Measurements from ENCODE around the gene B3GAT1. TPM values are rescaled to one million over a fixed set of nuclear protein-coding genes. Genes with fewer than 3 reads are reported as not detected.

Gene B3GAT1
- polyA plus RNA-seq, 1 of the 3 experiments (the other 2 are of a cell fraction) = 0.15 TPM

DNA sequence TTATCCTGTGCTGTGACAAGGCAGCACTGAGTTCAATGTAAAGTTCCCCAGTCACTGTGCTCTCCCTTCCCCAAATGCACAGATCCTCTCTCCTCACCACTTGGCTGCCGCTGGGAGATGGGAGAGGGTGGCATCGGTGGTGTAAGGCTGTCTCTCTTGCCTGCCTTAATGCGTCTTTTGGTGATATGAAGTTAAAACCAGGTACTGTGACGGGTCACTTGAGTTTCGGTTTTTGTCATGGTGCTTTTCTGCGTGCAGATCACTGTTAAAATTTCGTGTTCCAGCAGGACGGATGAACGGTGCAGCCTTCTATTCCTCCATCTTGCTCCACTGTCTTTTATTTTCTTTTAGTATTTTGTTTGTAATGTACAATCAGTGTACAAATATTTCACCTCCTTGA, 61.7 kb downstream of the B3GAT1 start:
- H3K9ac ChIP-seq = no peak overlapping the region
- H3K4me3 ChIP-seq (ENCODE audit: low read depth in 2 of 2, low read length in 1 of 2) = no peak overlapping the region
- H3F3A ChIP-seq (replicated peaks; ENCODE audit: insufficient read depth) = no peaks in the 10 kb centered on the region
- 70% methylated on average over 9 of the region's 9 CpGs for WGBS (ENCODE audit: low lambda C conversion rate)
- TF ChIP-seq POLR2AphosphoS5 (IDR thresholded peaks at IDR 0.05; ENCODE audit: low read depth, low read length) = no peak
- TF ChIP-seq RXRA (IDR thresholded peaks at IDR 0.05; ENCODE audit: borderline replicate concordance, low read depth) = no peak
- no peak for TF ChIP-seq GATA2 (CRISPR knock-in tag; IDR thresholded peaks at IDR 0.05)
- no peak for TF ChIP-seq NFIC (IDR thresholded peaks at IDR 0.05; ENCODE audit: borderline replicate concordance)
- ChIA-PET POLR2A (no interaction called here), CTCF (interaction anchor here (1.2 kb wide), 1 partner anchor 9 kb away, joined by 3 read pairs; no protein-coding TSS in a partner anchor)
- H3K9me2 ChIP-seq = no peaks in the 10 kb centered on the region
- H3K79me2 ChIP-seq (ENCODE audit: insufficient read depth) = no peaks in the 10 kb centered on the region
- no peak overlapping the region for H3K27ac ChIP-seq (ENCODE audit: low read depth in 2 of 2, low read length in 1 of 2)
- no peaks in the 10 kb centered on the region for H3K9me3 ChIP-seq
- no peaks in the 10 kb centered on the region for H3K4me1 ChIP-seq (ENCODE audit: control insufficient read depth in 1 of 2, insufficient read depth in 2 of 2, low read depth in 1 of 2, low read length in 1 of 2)
- H3K27me3 ChIP-seq (ENCODE audit: insufficient read depth) = no peaks in the 10 kb centered on the region
- H3K36me3 ChIP-seq (replicated peaks in 1 of 2; ENCODE audit: control insufficient read depth in 1 of 2, insufficient read depth in 2 of 2, low read length in 1 of 2) = no peaks in the 10 kb centered on the region
- no peak overlapping the region for H3K4me2 ChIP-seq
- no peak for DNase-seq
- H4K20me1 ChIP-seq (ENCODE audit: insufficient read depth) = no peaks in the 10 kb centered on the region
- H2AFZ ChIP-seq (ENCODE audit: low read depth) = no peak overlapping the region

DNA sequence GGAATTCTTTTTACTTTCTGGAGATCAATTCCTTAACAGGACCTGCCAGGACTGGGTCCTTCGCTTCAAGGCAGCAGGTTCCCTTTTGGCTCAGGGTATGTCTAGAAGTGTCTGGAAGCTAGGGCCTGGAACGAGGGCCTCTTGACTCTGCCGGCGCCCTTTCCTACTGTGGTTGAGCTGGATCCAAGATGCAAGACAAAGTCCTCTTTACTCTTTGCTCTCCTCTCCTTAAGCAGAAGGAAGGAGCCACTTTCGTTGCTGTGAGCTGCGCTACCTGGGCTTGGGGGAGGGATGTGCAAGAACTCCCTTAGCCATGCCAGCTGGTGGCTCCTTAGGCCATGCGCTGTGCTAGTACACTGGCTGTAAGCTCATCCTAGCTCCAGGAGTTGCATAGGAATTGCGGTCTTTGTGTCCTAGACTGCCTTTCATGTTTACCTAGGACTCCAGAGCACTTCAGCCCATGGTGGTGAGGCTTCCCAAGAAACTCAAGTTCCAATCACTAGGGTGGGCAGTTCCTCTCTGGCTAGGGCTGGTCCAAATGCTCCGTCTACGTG, 62.2 kb downstream of the B3GAT1 start:
- Histone ChIP-seq H3K4me3 (ENCODE audit: low read depth in 2 of 2, low read length in 1 of 2) (no peak overlapping the region), H3K79me2 (ENCODE audit: insufficient read depth) (no peaks in the 10 kb centered on the region), H3F3A (replicated peaks; ENCODE audit: insufficient read depth) (no peaks in the 10 kb centered on the region), H3K4me1 (ENCODE audit: control insufficient read depth in 1 of 2, insufficient read depth in 2 of 2, low read depth in 1 of 2, low read length in 1 of 2) (no peaks in the 10 kb centered on the region), H3K9me3 (no peaks in the 10 kb centered on the region), H4K20me1 (ENCODE audit: insufficient read depth) (no peaks in the 10 kb centered on the region), H3K27ac (ENCODE audit: low read depth in 2 of 2, low read length in 1 of 2) (no peak overlapping the region), H2AFZ (ENCODE audit: low read depth) (no peak overlapping the region), H3K36me3 (replicated peaks in 1 of 2; ENCODE audit: control insufficient read depth in 1 of 2, insufficient read depth in 2 of 2, low read length in 1 of 2) (no peaks in the 10 kb centered on the region), H3K27me3 (ENCODE audit: insufficient read depth) (no peaks in the 10 kb centered on the region), H3K9ac (no peak overlapping the region), H3K4me2 (no peak overlapping the region), H3K9me2 (no peaks in the 10 kb centered on the region)
- CTCF ChIA-PET = interaction anchor here (1.2 kb wide), 1 partner anchor 10 kb away, joined by 3 read pairs; no protein-coding TSS in a partner anchor
- WGBS (ENCODE audit: low lambda C conversion rate) = 64% methylated on average over 6 of the region's 10 CpGs
- TF ChIP-seq FOSL2 (IDR thresholded peaks at IDR 0.05; ENCODE audit: borderline replicate concordance, low read depth) = no peak
- TF ChIP-seq, protein P1, sequence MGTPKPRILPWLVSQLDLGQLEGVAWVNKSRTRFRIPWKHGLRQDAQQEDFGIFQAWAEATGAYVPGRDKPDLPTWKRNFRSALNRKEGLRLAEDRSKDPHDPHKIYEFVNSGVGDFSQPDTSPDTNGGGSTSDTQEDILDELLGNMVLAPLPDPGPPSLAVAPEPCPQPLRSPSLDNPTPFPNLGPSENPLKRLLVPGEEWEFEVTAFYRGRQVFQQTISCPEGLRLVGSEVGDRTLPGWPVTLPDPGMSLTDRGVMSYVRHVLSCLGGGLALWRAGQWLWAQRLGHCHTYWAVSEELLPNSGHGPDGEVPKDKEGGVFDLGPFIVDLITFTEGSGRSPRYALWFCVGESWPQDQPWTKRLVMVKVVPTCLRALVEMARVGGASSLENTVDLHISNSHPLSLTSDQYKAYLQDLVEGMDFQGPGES (IDR thresholded peaks at IDR 0.05; ENCODE audit: low read depth, low read length) = no peak
- TF ChIP-seq EZH2phosphoT487 (IDR thresholded peaks at IDR 0.05; ENCODE audit: borderline replicate concordance, low read depth) = no peak
- TF ChIP-seq JUND (IDR thresholded peaks at IDR 0.05) = no peak
- no peak for TF ChIP-seq RXRA (IDR thresholded peaks at IDR 0.05; ENCODE audit: borderline replicate concordance, low read depth)
- TF ChIP-seq RCOR1 (IDR thresholded peaks at IDR 0.05; ENCODE audit: low read length) = no peak
- TF ChIP-seq TCF12 (IDR thresholded peaks at IDR 0.05) = no peak
- TF ChIP-seq RAD21 (IDR thresholded peaks at IDR 0.05; ENCODE audit: low read length) = no peak
- TF ChIP-seq POLR2AphosphoS5 (IDR thresholded peaks at IDR 0.05; ENCODE audit: low read depth, low read length) = no peak
- no peak for TF ChIP-seq MEF2A (IDR thresholded peaks at IDR 0.05; ENCODE audit: borderline replicate concordance, low read depth)
- TF ChIP-seq FOXM1 (IDR thresholded peaks at IDR 0.05; ENCODE audit: low read depth) = no peak
- TF ChIP-seq, protein P2, sequence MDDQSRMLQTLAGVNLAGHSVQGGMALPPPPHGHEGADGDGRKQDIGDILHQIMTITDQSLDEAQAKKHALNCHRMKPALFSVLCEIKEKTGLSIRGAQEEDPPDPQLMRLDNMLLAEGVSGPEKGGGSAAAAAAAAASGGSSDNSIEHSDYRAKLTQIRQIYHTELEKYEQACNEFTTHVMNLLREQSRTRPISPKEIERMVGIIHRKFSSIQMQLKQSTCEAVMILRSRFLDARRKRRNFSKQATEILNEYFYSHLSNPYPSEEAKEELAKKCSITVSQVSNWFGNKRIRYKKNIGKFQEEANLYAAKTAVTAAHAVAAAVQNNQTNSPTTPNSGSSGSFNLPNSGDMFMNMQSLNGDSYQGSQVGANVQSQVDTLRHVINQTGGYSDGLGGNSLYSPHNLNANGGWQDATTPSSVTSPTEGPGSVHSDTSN (IDR thresholded peaks at IDR 0.05) = no peak
- TF ChIP-seq, protein P3, sequence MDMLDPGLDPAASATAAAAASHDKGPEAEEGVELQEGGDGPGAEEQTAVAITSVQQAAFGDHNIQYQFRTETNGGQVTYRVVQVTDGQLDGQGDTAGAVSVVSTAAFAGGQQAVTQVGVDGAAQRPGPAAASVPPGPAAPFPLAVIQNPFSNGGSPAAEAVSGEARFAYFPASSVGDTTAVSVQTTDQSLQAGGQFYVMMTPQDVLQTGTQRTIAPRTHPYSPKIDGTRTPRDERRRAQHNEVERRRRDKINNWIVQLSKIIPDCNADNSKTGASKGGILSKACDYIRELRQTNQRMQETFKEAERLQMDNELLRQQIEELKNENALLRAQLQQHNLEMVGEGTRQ (IDR thresholded peaks at IDR 0.05; ENCODE audit: borderline replicate concordance, low read depth, low read length) = no peak
- TF ChIP-seq, protein P4, sequence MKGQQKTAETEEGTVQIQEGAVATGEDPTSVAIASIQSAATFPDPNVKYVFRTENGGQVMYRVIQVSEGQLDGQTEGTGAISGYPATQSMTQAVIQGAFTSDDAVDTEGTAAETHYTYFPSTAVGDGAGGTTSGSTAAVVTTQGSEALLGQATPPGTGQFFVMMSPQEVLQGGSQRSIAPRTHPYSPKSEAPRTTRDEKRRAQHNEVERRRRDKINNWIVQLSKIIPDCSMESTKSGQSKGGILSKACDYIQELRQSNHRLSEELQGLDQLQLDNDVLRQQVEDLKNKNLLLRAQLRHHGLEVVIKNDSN (IDR thresholded peaks at IDR 0.05; ENCODE audit: borderline replicate concordance, low read depth) = no peak
- no peak for TF ChIP-seq NRF1 (IDR thresholded peaks at IDR 0.05; ENCODE audit: low read depth, low read length)
- no peak for TF ChIP-seq ELF1 (IDR thresholded peaks at IDR 0.05)
- DNase-seq = no peak
- POLR2A ChIA-PET = no interaction called here

All from SK-N-SH (cell line).